GM19240 (cell line): Measurements from ENCODE around the gene CELF4.

ENCODE experiments used
- DNase-seq: peaks from one replicate; pipeline ENCODE4 v3.0.0; 2011; ENCODE audit warnings: low spot score; ENCODE audit not compliant: insufficient read length

CELF4 gene

DNA sequence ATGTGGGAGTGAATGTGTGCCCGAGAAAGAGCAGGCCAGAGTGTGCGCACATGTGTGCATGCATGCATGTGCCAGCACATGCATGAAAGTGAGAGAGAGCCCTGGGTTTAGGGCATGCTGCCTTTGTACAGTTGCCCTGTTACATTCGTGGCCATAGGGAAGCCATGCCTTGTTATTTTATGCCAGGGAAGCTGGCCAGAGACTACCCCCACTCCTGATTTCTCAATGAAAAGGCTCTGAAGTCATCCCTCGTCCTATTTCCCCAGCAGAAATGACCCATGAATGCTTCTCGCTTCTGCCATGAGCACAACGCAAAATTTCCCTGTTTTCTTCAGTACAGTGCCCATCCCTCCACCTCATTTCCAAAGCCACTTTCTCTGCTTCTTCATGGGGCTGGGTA, 143.0 kb downstream of the CELF4 start:
- DNase-seq = no peak

DNA sequence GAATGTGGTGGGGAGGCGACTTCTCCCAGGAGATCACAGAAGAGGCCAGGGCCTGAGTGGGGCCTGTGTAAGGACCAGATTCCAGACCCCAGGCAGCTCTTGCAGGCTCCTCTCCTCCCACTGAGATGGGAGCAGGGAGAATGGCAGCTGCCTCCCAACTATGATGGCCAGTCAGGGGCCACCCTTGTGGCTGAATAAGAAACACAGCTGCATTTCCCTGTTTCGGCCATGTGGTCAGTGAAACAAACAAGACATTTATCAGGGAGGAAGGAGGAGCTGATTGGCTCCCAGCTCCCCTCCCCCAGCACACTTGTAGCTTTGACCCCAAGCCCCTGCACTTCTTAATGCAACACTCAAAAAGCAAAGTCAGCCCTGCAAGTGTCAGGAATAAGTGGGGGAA, 143.5 kb downstream of the CELF4 start:
- no peak for DNase-seq

DNA sequence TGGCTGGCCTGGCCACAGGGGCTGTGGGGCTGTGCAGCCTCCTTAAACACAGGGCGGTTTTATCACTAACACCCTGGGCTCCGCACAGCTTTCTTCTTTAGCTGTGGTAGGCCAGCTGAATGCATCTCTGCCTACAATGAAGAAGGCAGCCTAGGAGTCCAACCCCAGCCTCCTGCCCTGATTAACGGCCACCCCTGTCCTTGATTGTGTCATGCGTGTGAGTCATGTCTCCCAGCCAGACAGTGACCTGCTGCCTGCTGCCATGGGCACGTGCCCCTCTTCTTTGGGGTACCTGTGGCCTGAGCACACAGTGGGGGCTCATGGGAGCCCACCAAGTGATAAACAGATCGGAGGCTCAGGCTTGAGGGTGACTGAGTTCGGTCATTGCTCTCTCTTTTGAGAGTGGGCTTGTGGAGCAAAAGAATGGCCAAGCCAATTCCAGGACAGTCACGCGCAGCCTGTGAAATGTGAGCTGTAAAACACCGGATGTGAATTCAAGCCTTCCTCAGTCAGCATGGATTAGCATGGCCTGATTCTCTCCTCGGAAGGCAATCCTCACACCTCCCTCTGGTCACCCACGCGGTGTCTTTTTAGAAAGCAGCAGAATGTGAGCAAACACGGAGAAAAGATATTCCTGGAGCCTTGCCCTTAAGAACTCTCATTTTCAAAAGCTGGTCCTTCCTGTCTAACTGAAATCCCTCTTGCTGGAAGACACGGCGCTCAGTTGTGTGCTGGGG, 144.1 kb downstream of the CELF4 start:
- DNase-seq = no peak

DNA sequence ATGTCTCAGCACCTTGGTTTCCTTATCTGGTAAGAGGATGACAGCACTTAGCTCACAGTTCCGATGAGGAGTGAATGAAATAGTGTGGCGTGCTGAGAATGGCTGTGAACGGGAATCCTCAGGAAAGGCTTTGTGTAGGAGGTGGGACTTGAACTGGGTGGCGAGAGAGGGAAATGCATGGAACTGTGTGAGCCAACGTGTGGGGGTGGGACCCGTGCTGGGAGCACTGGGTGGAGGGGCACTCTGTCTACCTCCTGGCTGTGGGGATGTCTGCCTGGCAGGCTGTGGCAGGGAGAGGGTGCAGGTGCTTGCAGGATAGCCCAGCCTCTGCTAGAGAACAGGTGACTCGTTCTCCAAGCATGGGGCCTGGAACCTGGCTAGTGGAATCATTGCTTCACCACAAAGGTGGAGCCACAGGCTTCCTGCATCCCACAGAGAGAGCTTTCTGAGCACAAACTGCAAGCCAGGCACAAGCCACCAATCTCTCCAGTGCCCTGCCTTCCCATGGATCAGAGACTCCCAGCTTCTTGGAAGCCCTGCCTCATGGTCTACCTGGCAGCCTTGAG, 145.2 kb downstream of the CELF4 start:
- DNase-seq = no peak

DNA sequence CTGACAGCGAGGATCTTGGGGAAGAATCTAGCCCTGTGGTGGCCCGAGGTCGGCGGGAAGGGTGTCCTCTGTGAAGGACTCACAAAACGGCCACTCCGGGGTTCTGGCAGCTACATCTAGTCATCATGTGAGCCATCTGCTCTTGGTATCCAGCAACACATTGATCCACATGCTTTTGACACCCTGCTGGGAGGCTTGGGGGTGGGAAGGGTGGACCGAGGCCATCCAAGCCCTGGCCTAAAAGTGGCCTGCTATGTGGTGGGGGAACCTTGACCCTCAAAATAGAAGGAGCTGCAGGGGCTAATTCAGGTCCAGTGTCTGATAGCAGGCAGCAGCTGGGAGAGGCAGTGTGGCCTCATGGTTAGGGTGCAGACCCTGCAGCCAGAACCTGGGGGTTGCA, 145.7 kb downstream of the CELF4 start:
- DNase-seq = no peak

DNA sequence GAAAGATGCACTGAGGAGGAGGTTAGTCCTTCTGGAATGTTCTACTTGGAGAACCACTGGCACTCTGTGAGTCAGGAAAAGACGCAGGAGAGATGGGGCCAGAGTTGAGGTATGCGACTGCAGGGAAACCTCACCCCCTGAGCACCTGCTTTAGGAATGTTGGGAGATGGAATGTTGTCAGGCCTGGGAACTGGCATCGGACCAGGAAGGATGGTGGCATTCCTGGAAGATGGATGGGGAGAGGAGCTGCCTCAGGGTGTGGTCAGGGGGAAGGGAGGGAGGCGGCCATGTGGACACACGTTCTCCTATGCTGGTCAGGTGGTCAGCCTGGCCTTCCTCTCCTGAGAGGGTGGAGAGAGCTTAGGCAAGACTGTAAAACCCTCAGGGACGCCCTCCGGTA, 146.3 kb downstream of the CELF4 start:
- DNase-seq = no peak

DNA sequence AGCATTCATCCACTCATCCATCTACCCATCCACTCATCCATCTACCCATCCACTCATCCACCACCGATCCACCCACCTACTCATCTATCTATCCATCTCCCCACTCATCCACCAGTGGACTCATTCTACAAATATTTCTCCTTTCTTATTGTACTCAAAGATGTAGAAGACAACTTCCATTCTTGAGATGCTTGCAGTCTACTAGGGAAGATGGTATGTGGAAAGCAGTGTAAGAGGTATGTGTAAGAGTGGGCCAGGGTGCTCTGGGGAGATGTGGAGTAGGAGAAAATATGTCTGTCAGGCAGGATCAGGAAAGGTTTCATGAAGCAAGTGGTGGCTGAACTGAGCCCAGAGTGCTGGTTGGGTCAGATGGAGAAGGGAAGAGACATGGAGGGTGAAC, 150.8 kb downstream of the CELF4 start:
- DNase-seq = no peak

DNA sequence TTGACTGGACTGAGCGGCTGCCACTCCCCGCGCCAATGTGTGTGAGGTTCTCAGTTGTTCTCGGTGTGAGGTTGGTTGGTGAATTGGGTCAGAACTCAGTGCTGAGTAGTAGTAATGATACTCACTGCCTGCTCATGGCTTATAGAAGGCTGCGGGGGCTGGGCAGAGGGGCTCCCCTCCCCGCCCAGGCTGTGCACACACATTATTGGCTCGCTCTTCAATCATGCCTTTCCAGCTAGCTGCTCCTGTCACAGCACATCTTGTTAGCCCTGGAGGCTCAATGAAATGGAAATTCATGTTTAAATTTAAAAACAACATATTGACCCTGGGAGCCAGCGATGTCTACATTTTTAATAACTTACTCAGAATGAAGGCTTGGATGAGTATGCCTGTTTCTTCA, 152.8 kb downstream of the CELF4 start:
- DNase-seq = no peak

DNA sequence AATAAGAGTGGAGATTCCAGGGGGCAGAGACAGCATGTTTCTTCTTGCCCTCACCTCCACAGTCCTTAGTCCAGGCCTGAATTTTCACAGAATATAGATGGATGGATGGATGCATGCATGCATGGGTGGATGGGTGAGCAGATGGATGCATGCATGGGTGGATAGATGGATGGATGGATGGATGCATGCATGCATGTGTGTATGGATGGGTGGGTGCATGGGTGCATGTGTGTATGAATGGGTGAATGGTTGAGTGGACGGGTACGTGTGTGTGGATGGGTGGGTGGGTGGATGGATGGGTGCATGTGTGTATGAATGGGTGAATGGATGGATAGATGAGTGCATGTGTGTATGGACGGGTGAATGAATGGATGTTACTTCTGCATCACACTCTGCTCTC, 153.3 kb downstream of the CELF4 start:
- DNase-seq = no peak

DNA sequence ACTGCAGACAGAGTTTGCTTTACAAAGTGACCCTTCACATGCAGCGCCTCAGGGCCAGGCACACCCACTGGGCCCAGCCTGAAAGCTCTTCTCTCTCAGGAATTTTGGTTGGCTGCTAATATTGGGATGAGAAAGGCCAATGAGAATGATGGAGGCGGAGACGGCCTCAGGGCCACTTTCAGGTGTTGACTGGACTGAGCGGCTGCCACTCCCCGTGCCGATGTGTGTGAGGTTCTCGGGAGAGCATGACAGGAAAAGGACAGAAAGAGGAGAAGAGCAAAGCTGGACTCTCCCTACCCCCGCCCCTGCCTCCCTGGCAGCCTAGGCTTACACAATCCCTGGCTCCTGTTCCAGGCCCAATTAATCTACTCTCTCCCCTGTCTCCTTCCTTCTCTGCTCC, 155.7 kb downstream of the CELF4 start:
- DNase-seq = no peak

DNA sequence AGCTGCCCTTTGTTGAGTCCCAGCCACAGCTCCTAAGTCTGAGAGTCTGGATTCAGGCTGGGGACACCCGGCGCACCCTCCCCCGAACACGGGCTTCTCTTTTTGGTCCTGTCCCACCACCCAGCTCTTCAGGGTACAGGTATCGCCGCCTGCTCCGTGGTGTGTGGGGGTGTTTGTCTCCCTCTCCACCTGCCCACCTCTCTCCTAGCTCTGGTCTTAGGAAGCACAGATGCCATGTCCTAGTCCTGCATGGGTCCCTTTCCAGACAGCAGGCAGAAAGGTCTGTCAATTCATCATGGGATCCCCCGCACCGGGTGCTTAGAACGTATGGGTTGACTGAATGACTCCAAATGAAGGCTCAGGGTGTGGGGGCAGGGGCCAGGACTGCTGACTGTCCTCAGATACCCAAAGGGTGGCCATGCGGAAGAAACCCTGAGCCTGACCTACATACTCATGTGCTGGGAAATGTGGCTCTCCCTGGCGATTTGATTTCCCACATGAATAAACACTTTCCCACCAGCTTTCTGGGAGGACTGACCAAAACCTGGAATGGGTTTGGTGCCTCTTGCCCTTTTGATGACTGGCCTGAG, 156.8 kb downstream of the CELF4 start:
- DNase-seq = no peak

DNA sequence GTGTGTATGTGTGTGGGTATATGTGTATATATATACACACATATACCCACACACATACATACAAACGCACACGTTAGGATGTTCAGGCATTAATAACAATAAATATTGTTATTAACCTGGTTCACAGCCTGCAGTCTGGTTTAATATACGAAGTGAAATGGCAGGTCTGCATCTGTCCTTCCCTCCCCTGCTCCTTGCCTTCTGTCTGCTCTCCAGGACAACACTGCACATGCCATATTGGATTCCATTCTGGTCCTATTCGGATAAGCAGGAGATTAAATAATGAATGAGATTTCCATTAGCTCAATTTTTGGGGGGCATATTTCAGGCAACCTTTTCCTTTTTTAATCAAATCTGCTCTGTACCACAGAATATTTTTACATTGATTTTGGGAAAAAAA, 158.0 kb downstream of the CELF4 start:
- no peak for DNase-seq

DNA sequence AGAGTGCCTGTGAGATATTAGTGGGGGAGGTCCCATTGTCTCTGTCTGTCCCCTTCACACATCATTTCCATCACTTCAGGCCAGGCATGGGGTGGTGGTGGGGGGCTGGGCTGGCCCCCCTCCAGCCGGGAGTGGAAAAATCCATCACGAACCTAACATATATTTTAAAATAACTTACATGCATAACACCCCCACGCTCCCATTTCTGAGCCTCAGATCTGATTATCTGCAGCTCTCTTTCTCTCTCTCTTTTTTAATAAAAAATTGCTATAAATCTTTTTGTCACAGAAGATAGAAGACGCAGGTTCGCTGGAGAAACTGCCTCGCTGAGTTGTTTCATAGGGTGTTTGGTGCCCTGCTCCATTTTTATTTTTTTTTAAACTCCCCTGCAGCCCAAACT, 159.8 kb downstream of the CELF4 start:
- no peak for DNase-seq

DNA sequence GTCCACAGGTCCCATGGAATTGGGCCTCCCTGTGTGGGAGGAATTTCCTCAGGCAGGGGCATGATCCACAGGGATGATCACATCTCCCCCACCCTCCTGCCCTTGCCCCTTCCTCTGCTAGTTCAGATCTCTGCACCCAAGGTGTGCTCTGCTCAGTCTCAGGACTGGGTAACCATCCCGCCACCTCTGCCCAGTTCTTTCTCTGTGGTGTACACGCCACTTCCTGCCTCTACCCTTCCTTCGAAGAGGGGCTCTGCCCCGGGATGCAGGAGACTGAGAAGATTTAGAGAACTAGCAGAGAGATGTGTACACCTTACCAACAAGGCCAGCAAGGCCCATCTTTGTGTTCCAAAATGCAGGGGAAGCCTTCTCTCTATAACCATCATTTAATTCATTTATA, 160.4 kb downstream of the CELF4 start:
- no peak for DNase-seq

DNA sequence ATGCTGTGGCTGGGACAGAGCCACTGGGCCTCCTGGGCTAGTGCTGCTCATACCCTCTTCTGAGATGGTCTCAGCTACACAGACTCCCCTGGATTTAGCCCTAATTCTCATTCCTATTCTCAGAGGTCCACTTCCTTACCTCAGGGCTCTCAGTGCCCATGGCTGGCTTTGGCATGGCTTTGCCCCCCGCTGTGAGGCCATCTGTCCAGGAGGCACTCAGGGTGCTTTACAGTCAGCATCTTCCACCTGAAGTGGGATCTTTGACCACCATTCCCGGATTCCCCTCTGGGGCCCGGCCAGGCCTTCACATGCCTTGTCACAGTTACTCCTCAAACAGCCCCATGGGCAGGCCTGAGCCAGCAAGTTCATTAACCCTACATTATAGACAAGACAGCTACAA, 161.8 kb downstream of the CELF4 start:
- no peak for DNase-seq

DNA sequence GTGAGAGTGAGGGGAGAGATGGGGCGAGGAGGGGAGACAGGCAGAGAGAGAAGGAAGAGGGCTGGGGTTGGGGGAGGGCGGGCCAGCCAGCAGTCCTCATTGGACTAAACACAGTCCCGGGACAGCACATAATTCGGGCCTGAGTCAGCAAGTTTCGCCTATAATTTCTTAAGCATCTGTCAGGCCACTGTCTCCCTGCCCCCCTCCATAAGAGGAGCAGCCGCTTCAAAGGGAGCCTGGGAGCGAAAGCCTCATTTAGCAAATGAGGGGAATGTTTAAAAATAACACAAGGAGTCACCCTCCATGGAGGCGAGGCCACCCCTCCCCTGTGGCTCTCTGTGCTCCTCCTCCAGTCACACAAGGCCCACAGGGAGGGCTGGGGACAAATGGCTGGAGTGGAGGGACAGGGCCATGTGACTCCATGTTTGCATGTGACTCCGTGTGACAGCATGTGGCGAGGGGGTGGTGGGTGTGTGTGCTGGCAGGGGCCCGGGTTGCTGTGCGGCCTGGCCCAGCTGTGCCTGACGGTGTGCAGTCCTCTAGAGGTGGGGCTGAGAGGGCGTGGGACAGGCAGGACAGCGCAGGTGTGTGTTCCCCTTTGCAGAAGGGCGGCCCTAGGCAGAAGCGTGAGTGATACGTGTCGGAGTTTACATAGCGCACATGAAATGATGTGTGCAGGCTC, 162.4 kb downstream of the CELF4 start:
- no peak for DNase-seq

DNA sequence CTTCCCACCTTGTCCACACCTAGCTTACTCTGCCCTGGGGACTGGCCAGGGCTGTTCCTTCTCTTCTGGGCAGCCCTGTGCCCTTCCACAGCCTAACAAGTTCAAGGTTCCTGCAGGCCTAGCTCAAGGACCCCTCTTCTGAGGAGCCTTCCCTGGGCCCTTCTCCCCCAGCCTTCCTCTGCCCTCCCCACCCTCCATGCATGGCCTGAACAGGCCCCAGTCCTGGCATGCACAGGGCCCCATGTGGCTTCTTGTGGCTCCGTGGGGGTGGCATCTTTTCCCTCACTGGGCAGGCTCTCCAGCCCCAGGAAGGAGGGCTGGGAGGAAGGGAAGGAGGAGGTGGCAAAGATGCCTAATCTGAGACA, 162.9 kb downstream of the CELF4 start:
- no peak for DNase-seq

DNA sequence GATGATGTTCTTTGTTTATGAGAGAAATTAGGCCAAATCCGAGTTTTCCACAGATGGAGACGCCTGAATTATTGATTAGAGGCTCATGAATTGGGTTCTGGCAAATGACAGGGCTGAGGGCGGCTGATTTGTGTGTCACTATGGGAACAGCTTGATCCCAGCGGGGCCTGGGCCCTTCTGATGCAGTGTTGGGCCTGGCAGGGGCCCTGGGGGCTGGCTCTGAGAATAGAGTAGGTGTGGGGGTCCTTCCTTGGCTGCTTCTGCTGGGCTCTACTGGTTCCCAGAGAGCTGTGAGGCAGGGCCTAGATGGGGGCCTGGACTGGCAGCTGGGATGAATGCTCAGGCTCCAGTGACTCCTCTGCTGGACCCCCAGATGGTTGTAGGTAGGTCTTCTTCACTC, 164.8 kb downstream of the CELF4 start:
- DNase-seq = no peak

DNA sequence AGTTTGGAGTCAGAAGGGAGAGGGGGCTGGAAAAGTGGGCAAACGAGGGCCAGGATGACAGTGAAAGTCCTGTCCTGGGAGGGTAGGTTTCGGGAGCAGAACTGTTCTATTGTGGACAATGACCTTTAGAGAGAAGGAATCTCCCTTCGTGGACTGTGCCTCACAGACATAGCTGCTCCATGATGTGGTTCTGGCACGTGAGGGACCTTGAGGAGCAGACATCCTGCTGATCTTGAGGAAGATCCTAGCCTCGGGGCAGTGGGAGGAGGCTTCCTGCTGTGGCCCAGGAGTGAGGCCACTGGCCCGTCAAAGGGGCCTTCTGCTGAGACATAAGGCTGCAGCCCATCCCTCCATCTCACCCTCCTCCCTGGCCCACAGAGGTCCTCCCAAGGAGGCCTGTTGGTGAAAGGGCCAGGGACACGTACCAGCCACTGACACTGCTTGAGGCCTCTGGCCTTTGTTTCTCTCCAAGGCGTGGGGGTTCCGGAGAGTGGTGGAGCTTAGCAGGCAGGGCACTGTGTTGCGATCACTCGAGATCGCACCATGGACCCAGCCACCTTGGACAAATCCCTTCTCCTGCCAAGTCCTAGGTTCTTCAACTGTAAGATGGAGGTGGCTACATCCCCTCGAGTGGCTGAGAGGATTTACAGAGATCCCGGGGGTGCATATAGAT, 167.2 kb downstream of the CELF4 start:
- no peak for DNase-seq

DNA sequence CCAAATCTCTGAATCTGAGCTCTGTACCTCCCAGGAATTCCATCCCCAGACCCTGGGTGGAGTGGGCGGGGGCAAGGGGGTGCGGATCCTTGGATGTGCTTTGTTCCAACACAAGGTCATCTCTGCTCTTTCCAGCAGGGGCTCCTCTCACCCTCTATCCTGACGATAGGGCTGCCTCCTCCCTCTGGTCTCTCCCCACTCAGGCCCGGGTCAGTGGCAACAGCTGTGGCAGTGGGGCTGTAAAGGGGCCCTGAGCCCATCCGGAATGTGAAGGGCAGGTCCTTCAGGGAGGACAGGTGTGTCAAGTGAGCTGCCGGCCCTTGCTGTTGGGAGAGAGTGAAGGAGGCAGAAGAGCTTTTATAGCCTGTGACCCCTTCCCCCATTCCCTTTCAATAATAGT, 167.8 kb downstream of the CELF4 start:
- DNase-seq = no peak

DNA sequence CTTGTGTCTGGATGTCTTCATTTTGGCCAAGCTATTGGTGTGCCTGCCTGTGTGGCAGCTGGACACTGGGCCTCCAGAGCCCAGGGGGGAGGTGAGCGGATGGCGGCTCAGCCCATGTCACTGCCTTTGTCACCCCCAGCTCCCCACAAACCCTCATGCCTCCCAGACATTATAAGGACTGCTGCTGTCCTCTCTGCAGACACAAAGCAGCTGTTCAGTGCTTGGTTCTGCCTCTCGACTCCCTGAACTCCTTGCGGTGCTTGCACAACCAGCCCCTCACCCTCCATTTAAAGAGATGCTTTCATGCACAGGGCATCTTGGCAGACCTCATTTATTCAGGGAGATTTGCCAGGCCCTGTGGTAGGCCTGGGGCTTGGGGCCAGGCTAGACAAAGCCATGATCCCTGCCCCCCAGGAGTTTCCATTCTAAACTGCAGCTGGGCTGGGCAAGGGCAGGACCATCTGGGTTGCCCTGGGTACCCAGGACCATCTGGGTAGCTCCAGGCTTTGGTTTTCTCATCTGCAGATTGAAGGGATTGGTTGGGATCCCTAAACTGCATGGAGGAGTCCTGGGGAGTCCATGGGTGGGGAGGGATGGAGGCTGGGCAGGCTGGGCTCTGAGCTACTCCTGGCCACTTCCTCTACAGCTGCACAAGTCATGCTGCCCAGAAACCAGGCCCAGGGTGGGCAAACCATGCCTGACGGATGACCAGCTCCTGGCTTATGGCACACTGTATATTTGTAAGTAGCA, 168.5 kb downstream of the CELF4 start:
- no peak for DNase-seq
